Left hindlimb (tissue), 1 donor: ENCODE data around the gene VEPH1.
"Not testable (repeated sequence)": the region's sequence is repeated elsewhere in the genome, so short reads cannot be mapped to it uniquely, and the experiment has no call there.

Source experiments
- DNase-seq: peaks from one replicate; pipeline ENCODE4 v3.0.0-alpha.2; 2018

Gene VEPH1

GRCh38 chr3:157336252-157337009 lies 166.8 kb downstream of the VEPH1 start:
- DNase-seq = no peak

- DNase-seq = no peak
These were observed 167.8 kb downstream of the VEPH1 start for GRCh38 chr3:157335233-157336076.

GRCh38 chr3:157333551-157333991 lies 169.6 kb downstream of the VEPH1 start:
- DNase-seq = no peak

- DNase-seq = no peak
These were observed 173.0 kb downstream of the VEPH1 start for GRCh38 chr3:157330206-157330605.

- DNase-seq = no peak
These were observed 173.7 kb downstream of the VEPH1 start for GRCh38 chr3:157329551-157329950.

GRCh38 chr3:157327837-157328236 lies 175.4 kb downstream of the VEPH1 start:
- DNase-seq = no peak

- DNase-seq = no peak
These were observed 176.2 kb downstream of the VEPH1 start for GRCh38 chr3:157327018-157327417.

- DNase-seq = not testable (repeated sequence)
These were observed 178.3 kb downstream of the VEPH1 start for GRCh38 chr3:157324869-157325268.

GRCh38 chr3:157323360-157323759 lies 179.9 kb downstream of the VEPH1 start:
- no peak for DNase-seq

- no peak for DNase-seq
These were observed 183.5 kb downstream of the VEPH1 start for GRCh38 chr3:157319672-157320071.

- no peak for DNase-seq
These were observed 184.5 kb downstream of the VEPH1 start for GRCh38 chr3:157318639-157319288.

- DNase-seq = no peak
These were observed 185.3 kb downstream of the VEPH1 start for GRCh38 chr3:157317895-157318294.

GRCh38 chr3:157313186-157313585 lies 190.0 kb downstream of the VEPH1 start:
- DNase-seq = no peak

GRCh38 chr3:157312376-157312745 lies 190.9 kb downstream of the VEPH1 start:
- no peak for DNase-seq

- no peak for DNase-seq
These were observed 191.4 kb downstream of the VEPH1 start for GRCh38 chr3:157311633-157312375.

GRCh38 chr3:157310329-157311052 lies 192.7 kb downstream of the VEPH1 start:
- DNase-seq = no peak

- no peak for DNase-seq
These were observed 196.7 kb downstream of the VEPH1 start for GRCh38 chr3:157306502-157306901.

GRCh38 chr3:157305392-157305791 lies 197.8 kb downstream of the VEPH1 start:
- no peak for DNase-seq

- no peak for DNase-seq
These were observed 201.5 kb downstream of the VEPH1 start for GRCh38 chr3:157301755-157302154.

GRCh38 chr3:157300981-157301663 lies 202.1 kb downstream of the VEPH1 start:
- DNase-seq = no peak

- DNase-seq = no peak
These were observed 203.1 kb downstream of the VEPH1 start for GRCh38 chr3:157300094-157300493.
